Measurements from ENCODE around the gene HDGFL3.
"Not testable (repeated sequence)": the region's sequence is repeated elsewhere in the genome, so short reads cannot be mapped to it uniquely, and the experiment has no call there.

Gene HDGFL3

GRCh38 chr15:83153288-83153687, 54.3 kb downstream of the HDGFL3 start:
- intact Hi-C loops (cut with DNase I), result no loop called here
- no peak for DNase-seq

GRCh38 chr15:83144771-83145170, 62.9 kb downstream of the HDGFL3 start:
- no peak for DNase-seq
- intact Hi-C loops (cut with DNase I), result no loop called here

- DNase-seq; intact Hi-C loops (cut with DNase I): not testable (repeated sequence)
Measured at GRCh38 chr15:83142151-83142550, 65.5 kb downstream of the HDGFL3 start.

- no peak for DNase-seq
- intact Hi-C loops (cut with DNase I), result no loop called here
Measured at GRCh38 chr15:83132861-83133523, 74.6 kb downstream of the HDGFL3 start.

- intact Hi-C loops (cut with DNase I), result no loop called here
- peak in 1 of 42 donors; percentile 13 for DNase-seq
Measured at GRCh38 chr15:83129791-83130190, 77.8 kb downstream of the HDGFL3 start.

- intact Hi-C loops (cut with DNase I), result no loop called here
- DNase-seq, result no peak
Measured at GRCh38 chr15:83127547-83128150, 80.0 kb downstream of the HDGFL3 start.

GRCh38 chr15:83123529-83123928, 84.1 kb downstream of the HDGFL3 start:
- DNase-seq, result no peak
- intact Hi-C loops (cut with DNase I), result no loop called here

GRCh38 chr15:83119968-83120581, 87.5 kb downstream of the HDGFL3 start:
- intact Hi-C loops (cut with DNase I), result no loop called here
- peak in 1 of 42 donors; percentile 22 for DNase-seq

GRCh38 chr15:83118968-83119367, 88.7 kb downstream of the HDGFL3 start:
- intact Hi-C loops (cut with DNase I), result no loop called here
- DNase-seq, result no peak

GRCh38 chr15:83118291-83118827, 89.3 kb downstream of the HDGFL3 start:
- intact Hi-C loops (cut with DNase I), result no loop called here
- DNase-seq, result no peak

GRCh38 chr15:83115831-83116565, 91.6 kb downstream of the HDGFL3 start:
- DNase-seq, result peak in 1 of 42 donors; percentile 1
- intact Hi-C loops (cut with DNase I), result no loop called here

- intact Hi-C loops (cut with DNase I), result no loop called here
- no peak for DNase-seq
Measured at GRCh38 chr15:83115410-83115809, 92.2 kb downstream of the HDGFL3 start.

GRCh38 chr15:83114856-83115255, 92.8 kb downstream of the HDGFL3 start:
- DNase-seq, result no peak
- intact Hi-C loops (cut with DNase I), result no loop called here

- no peak for DNase-seq
- intact Hi-C loops (cut with DNase I), result no loop called here
Measured at GRCh38 chr15:83113881-83114674, 93.5 kb downstream of the HDGFL3 start.

- no peak for DNase-seq
Measured at GRCh38 chr15:83112956-83113299, 94.7 kb downstream of the HDGFL3 start.

GRCh38 chr15:83112233-83112955, 95.2 kb downstream of the HDGFL3 start:
- intact Hi-C loops (cut with DNase I), result no loop called here
- DNase-seq, result no peak

More at GRCh38 chr15:83112956-83113299, 94.7 kb downstream of the HDGFL3 start:
- intact Hi-C loops (cut with DNase I), result no loop called here

- intact Hi-C loops (cut with DNase I), result no loop called here
- no peak for DNase-seq
Measured at GRCh38 chr15:83111149-83111548, 96.5 kb downstream of the HDGFL3 start.

- no peak for DNase-seq
- intact Hi-C loops (cut with DNase I), result no loop called here
Measured at GRCh38 chr15:83110381-83110780, 97.2 kb downstream of the HDGFL3 start.
